Stimulated activated CD4-positive, alpha-beta T cell treated with anti-CD3 and anti-CD28 coated beads, Interleukin-2, amount 100 ng/mL, for 48 hours (primary cell): ENCODE data around the gene CNNM3.
"Not testable (repeated sequence)": the region's sequence is repeated elsewhere in the genome, so short reads cannot be mapped to it uniquely, and the experiment has no call there.

Experiments used
- DNase-seq, 2 donors: peaks; one replicate each; pipeline ENCODE4 v3.0.0-alpha.2; 2020

Gene CNNM3

DNA sequence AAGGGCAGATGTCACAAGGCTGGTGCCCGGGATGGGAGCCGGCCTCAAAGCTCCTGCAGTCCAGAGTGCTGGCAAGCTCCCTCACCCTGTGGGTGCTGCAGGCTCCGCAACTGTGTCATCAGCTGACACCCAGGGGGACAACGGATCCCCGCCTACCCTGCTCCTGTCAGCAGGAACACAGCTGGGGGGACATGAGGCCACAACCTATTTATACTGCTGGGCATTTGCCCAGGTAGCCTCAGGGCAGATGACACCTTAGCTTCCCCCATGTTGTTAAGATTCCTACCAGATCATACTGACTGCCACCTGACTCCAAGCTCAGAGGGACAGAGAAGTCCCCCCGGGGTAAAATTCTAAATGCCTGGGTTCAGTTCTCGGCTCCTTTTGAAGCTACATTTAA is 26.5 kb downstream of the CNNM3 start:
- no peak for DNase-seq

DNA sequence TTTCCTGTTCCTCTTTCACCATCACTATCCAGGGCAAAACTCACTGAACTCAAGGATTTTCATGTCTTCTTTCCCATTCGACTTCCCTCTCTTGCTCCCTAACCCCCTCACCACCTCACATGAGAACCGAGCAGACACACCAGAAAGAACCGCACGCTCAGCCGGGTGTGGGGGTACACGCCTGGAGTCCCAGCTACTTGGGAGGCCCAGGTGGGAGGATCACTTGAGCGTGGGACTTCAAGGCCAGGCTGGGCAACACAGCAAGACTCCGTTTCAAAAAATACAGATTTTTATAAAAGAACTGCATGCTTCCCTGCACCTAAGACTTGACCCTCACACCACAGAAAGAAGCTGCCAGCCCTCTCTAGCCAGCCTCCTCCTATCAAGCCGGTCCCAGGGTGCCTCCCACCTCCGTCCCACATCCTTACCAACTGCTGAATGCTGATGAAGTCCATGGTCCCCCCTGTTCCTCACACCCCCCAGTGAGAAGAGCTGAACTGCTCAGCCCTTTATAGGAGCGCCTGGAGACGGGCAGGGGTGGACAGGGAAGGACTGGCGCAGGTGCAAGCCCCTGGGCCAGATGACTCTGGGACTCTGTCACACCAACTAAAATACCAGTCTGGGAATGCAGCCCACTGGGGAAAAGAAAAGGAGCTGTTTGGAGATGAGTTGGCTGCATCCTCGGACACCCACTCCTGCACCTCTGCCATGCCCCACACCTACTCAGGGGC is 27.6 kb downstream of the CNNM3 start, which contains the start of gene ANKRD23:
ANKRD23 (minus strand) TSS at position 484 of the 731 bp plus-strand sequence; CDS start at position 455, 29 bp downstream.
- DNase-seq = no peak

DNA sequence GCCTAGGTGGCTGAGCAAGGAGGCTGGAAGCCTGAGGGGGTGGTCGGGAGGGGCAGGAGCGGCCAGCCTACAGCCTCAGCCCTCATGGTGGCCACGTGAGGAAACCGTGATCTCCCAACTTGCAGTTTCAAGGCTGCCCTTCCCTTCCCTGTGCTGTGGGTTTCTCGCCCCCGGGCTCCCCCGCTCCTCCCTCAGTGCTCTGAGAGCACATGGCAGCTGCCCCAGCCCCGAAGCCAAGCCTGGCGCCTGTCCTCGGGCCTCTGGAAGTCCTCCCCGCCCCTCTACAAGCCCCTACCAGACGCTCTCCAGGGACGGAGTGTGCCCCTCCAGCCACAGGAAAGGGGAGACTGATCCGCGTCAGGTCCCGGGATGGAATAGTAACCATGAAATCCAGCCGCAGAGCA is 28.3 kb downstream of the CNNM3 start:
- no peak for DNase-seq

DNA sequence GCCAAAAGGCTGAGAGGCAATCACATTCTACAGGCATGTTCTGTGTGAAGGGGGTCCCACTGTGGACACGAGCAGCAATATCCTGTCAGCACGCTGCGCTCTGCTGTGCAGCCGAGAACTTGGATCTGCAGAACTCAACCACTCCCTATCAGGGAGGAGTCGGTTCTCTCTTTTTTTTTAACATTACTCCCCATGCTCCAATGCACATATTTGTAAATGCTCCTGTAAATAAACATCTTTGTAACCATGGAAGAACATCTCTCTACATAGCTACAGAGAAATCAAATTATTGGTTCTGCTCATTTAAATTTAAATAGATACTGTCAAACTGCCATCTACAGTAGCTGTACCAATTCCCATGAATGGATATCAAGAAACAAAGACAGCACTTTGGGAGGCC is 30.8 kb downstream of the CNNM3 start:
- DNase-seq = no peak

DNA sequence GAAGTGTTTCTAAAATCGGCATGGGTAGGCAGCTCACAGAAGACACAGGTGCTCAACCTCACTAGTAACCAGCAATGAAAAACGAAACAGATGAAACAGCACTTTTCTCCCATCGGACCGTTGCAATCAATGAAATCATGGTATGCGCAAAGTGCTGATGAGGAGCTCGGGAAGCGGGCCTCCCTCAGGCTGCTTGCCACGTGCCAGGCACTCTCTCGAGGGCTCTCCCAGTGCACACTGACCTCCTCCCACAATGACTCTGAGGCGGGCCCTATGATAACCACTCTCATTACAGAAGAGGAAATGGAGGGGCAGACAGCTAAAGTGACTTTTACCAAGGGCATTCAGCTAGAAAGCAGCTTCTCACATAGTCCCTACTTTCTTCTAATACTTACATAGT is 31.5 kb downstream of the CNNM3 start:
- no peak for DNase-seq

DNA sequence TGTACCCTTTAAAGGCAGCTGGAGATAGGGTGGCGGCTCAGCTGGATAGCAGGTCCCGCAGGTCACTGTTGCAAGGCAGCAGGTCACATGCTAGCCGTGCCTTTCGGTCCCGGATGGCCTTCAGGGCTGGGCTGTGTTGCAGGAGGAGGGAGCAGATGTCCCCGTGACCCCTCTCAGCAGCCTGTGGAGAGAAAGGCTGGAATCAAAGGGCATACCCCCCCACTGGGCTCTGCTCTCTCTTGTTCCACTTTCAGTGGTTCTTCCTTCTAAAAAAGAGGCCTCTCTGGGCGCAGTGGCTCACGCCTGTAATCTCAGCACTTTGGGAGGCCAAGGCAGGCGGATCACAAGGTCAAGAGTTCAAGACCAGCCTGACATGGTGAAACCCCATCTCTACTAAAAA is 32.2 kb downstream of the CNNM3 start:
- no peak for DNase-seq

DNA sequence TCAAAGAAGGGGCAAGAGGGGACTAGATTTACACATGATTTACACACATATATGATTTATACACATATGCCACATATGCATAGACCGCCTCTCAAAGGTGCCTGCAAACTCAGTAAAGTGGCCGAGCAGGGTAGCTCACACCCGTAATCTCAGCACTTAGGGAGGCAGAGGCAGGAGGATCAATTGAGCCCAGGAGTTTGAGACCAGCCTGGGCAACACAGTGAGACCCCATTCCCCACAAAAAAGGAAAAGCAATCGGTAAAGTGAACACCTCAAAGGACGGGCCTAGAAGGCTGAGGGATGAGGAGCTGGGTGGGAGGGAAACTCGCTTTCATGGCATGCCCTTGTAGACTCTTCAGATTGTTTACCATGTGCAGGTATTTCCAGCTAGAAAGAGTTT is 36.6 kb downstream of the CNNM3 start:
- no peak for DNase-seq

DNA sequence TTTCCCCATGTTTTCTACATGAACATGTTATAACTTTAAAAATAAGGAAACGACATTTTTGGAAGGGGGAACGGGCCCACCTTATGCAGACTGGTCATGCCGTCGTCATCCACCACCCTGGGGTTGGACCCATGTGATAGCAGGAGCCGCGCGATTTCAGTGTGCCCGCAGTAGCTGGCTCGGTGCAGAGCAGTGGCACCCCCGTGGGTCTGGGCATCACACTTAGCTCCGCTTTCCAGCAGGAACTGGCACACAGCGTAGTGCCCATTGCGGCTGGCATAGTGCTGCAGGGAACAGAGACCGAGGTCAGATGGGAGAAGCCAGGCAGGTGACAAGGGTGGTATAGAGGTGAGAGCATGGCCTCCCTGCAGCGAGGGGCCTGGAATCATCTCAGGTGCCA is 37.3 kb downstream of the CNNM3 start:
- DNase-seq = no peak

DNA sequence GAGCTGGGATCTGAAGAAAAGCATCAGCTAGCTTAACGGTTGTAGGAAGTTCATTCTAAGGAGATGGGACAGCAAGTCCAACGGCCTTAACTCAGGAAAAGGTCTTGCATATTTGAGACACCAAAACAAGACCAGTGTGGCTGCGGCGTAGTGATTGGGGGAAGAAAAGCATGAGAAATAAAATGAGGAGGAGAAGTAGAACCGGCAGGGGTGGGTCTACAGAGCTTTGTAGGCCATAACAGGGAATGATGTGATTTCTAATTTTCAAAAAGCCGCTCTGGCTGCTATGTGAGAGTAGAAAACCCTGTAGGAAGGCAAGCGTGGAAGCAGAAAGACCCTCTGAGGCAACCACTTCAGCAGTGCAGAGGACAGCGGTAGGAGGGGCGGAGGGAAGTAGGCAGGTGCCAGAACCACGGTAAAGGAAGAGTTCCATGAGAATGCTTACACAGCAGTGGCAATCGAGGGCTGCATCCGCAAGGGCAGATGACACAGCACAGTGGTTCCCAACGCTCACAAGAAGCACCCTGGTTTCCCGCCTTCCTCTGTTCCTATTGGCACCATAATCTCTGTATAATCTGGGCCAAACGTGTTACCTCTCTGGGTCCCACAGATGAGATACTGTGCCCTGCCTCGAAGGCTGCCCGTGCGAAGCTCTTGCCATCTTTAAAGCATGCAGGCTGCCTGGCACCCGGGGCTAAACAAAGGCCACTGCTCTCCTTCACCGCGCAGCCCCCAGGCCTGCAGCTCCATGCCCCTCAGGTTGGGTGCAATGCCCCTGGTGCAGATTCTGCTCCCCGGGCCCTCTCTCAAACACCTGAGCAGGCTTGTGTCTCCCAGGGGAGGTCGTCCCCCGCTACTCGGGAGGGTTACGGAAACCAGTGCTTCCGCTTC is 41.0 kb downstream of the CNNM3 start:
- no peak for DNase-seq

DNA sequence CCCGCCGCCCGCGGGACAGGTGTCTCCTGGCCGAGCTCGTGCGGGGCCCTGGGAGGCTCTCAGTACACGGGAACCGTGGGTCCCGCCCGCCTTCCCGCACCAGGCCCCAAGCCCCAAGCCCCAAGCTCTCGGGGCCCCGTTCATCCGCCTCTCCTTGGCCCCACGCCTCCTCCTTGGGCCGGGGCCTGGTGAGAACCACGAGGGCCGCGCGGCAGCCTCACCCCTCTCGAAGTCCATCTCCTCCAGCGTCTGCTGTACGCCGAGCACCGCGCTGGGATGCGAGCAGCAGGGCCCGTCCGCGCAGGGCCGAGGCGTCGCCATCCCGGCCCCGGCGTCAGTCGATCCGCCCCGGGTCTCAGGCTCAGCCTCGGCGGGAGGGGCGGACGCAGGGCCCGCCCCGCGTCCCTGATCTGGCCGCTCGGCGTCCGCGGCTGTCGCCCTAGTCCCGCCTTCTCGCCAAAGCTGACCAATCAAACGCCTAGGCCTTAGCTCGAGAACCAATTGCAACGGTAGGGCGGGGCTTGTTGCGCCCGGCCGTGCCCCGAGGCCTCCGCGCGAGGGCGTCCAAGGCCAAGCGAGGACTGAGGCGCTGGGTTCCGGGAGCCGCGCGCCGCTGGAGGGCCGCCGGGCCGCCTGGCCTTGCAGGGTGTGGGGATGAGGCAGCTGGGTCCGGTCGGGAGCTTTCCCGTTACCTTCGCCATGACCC is 41.8 kb downstream of the CNNM3 start, which contains the start of gene ANKRD39:
ANKRD39 (minus strand) TSS at position 350 of the 706 bp plus-strand sequence; CDS start at position 321, 29 bp downstream.
- DNase-seq = peak; percentile 95 to 96

DNA sequence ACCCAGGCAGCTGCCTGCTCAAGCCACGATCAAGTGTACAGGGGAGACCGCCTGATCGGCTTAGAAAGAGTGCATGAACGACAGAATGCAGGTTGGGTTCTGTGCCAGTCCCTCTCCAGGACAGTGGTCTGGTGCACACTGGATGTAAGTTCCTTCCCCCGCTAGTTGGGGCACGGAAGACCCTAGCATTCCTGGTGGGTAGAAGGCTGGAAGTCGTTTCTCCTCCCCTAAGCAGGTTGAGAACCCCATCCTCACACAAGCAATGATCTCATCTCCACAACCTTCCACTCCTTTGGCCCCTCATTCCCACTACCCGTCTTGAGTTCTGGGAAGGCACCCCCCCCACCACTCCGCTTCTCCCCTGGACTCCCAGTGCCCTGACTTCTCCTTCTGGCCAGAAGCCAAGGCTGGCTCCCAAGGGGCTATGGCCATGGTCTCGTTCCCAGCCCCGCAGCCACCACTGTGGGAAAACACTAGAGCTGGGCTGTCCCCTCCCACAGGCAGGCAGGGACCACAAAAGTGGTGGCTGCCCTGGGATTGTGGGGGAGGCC is 43.1 kb downstream of the CNNM3 start:
- no peak for DNase-seq

DNA sequence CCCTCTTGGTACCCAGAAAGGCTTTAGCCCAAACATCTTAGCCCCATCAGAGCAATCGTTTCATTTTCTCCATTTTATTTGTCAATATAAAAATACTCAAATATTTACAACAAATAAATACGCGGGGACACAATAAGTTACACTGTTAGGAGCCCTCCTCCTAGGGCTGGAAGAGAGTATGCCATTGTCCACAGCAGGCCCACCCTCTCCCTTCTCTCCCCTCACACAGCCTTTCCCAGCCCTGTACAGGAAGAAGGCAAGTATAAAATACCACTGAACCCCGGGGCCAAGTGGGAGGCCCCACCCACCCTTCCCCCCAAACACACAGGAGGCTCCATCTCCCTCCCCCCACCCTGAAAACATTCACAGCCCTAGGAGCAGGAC is 43.6 kb downstream of the CNNM3 start:
- no peak for DNase-seq

DNA sequence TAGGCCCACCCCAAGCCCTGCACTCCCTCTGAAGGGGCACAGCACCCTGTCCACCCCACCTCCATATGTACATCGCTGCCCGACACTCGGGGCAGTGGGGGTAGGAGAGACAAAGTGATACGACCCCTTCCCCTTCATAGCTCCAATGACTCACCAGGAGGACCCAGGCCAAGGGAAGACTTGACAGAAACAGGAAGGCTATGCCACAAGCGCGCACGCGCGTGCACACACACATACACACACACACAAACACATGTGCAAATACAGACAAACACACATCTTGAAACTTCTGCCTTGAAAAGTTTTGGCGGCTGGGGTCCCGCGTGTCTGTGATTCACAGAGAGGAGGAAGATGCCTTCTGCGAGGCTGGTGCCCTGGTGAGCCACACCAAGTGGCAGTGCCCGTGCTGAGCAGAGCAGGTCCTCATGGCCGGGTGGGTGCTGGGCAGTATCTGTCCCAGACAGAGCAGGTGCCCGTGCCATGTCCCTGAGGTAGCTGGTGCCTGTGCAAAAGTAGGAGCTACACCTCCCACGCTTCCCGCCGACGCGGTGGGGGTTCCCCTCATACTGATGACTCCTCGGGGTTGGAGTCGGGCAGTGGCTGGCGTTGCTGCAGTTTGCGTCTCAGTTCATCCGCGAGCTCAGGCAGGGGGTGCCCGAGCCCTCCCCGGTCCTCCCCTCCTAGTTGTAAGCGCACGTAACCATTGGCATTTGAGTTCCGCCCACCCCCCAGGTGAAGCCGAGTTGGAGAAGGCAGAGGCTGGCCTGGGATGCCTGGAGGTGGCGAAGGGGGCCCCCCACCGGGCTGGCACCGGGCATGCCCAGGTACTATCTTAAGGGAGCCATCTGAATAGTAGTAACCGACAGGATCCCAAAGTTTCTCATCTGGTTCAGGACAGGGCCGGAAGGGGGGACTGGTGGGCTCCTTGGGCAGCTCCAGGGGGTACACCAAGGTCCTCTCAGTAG is 44.3 kb downstream of the CNNM3 start:
- no peak for DNase-seq

DNA sequence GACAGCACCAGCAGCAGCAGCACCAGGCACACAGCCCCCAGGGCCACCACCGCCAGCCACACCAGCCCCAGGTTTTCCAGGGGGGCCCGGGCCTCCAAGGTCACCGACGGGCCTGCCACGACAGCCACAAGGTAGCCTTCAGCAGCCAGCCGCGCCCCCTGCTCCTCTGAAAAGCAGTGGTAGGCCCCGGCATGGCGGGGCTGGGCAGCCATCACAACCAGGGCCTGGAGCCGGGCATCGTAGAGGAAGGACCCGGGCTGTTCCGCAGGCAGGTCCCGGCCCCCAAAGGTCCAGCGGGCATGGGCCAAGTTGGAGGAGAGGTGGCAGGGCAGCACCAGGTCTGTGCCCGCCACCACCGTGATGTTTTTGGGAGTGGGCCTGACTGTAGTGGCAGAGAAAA is 45.0 kb downstream of the CNNM3 start:
- DNase-seq = no peak

DNA sequence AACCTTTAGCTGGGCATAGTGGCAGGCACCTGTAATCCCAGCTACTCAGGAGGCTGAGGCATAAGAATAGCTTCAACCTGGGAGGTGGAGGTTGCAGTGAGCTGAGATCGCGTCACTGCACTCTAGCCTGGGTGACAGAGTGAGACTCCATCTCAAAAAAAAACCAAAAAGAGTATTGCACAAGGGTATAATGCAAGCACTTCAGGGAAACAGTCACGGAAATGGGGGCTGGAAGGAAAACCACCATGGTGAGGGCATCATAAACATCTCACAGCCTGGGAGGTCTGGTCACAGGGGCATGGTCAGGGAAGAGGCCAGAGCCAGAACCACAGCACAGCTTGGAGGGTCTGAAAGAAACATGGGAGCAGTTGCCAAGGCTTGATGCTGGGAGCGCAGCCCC is 47.0 kb downstream of the CNNM3 start:
- not testable (repeated sequence) for DNase-seq

DNA sequence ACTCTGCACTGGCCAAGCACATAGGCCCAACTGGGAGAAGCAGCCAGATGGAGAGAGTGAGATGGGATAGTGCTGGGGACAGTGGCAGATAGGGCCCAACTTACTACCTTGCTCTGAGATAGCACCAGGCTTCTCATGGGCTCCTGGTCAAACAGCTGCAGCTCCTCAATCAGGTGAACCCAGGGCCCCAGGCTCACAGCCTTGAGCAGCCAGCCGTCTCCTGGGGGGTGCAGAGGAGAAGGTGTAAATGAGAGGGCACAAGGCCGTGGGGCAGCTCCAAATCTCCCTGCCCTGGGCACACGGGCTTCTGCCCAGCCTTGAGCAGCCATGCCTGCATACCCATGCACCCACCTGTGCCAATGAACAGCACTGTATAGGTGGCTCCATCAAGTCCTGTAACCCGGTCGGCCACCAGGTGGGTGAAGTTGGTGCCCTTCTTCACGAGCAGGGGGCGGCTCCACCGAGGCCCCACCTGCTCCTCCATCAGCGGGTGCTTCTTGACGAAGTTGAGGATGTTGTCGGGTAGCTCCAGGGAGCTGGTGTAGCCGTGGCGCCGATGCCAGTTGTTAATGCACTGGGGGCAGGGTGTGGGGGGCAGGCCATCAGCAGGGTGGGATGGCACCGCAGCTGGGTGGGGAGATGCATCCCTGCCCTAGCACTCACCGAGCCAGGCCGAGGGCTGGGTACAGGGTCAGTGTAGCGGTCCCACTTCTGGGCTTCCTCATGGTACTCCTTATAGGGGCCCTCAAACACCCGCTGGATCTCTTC is 47.7 kb downstream of the CNNM3 start:
- no peak for DNase-seq

DNA sequence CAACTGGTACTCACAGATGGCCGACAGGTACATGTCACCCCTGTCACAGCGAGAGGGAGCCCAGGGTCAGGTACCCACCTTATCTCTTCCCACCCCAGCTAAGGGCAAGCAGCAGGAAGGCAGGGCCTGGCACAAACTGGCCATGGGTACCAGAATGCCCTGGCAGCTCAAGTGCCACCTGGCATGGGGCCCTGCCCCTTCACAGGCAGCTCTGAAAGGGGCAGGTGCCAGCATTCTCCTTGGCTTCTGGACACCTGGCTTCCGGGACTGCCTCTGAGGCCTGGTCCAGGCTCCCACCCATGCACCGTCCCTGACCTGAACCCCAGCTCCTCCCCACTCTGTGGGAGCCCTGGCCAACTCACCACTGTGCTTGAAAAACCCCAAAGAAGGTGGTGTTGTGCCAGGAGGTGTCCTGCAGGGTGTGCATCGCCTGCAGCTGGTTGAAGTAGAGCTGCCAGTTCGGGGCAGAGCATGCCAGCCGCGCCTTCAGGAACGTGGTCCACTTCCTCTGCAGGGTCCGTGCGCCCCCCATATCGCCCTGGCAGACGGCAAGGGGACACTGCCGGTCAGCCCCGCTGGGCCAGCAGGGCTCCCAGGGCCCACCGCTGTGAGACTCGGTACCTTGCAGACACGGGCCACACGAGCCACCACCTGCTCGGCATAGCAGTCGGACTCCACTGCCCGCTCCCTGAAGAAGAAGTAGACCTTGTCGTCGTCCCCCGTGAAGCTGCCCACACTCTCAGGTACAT is 48.4 kb downstream of the CNNM3 start:
- DNase-seq = no peak

DNA sequence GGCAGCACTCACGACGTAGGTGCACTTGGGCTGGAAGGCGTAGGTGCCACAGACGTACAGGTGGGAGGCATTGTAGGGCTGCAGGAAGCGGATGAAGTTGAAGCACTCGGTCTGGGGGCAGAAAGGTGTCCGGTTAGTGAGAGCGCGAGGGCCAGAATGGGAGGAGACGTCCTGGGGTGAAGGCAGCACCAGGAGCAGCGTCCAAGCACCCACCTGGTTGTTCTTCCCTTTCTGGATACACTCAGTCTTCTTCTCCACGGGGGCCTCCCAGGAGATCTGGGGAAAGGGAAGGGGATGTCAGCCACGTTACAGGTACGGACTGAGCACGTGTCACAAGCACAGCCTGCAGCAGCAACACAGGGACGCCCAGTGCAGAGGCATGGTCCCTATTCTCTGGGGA is 49.6 kb downstream of the CNNM3 start:
- DNase-seq = no peak

DNA sequence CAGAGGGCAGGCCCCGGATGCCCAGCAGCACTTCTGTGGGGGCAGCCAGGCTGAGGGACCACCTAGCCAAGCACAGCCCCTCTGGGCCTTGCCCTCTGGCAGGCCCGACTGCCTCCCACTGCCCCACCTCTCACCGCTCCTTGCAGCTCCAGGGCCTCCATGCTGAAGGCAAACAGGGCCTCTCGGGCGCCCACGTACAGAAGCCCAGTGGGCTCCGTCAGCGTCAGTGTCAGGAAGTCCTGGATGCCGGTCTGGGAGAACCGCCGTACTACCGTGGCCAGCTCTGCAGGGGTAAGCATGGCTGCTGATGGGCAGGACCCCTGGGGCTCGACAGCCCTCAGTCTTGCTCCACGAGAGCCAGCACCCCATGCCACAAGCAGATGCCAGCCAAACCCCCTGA is 50.1 kb downstream of the CNNM3 start:
- no peak for DNase-seq

DNA sequence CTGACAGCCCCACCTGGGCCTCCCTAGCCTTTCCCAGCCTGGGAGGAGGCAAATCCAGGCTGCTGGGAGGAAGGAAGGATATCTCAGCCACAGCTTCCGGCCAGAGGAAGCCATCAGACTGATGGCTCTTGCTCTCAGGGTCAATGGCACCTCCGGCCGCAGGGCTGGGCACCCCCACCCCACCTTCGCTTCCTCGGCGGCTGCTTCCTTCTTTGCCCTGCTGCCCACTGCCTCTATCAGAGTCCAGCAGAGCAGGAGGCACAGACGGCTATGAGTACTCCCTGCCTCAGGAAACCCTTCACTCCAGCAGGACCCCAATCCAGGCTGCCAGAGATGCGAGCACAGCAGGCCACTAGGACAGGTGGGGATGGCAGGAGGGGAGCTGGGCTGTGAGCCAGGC is 50.5 kb downstream of the CNNM3 start:
- DNase-seq = no peak
